ENCODE results near the gene TMED1. TPM values are rescaled to one million over a fixed set of nuclear protein-coding genes. Genes with fewer than 3 reads are reported as not detected.

TMED1 gene
- total RNA-seq, 1 donor from 2014 or later: 30.9 TPM

- H3K36me3 Mint-ChIP-seq: no peaks in the 10 kb centered on the region
- no peaks in the 10 kb centered on the region for H3K9me3 Mint-ChIP-seq
- H3K4me3 Mint-ChIP-seq: no peak overlapping the region
- peak; percentile 72 for TF ChIP-seq CTCF (IDR thresholded peaks at IDR 0.05; ENCODE audit: unreplicated experiment)
- H3K27ac Mint-ChIP-seq: no peak overlapping the region
- H3K4me1 Mint-ChIP-seq: no peaks in the 10 kb centered on the region
- no peak for DNase-seq (ENCODE audit: low spot score in 2 of 2, unreplicated experiment in 2 of 2)
- H3K27me3 Mint-ChIP-seq (ENCODE audit: low read depth): no peaks in the 10 kb centered on the region
Measured at GRCh38 chr19:10855879-10856522, 20.0 kb upstream of the TMED1 start.

GRCh38 chr19:10854350-10855089, 18.5 kb upstream of the TMED1 start:
- no peak overlapping the region for H3K4me3 Mint-ChIP-seq
- TF ChIP-seq CTCF (IDR thresholded peaks at IDR 0.05; ENCODE audit: unreplicated experiment): no peak

GRCh38 chr19:10852941-10853340, 16.9 kb upstream of the TMED1 start:
- Mint-ChIP-seq H3K27me3 (ENCODE audit: low read depth) (peaks cover 1% of the 10 kb centered on the region), H3K27ac (no peak overlapping the region), H3K36me3 (no peaks in the 10 kb centered on the region), H3K9me3 (no peaks in the 10 kb centered on the region), H3K4me3 (no peak overlapping the region), H3K4me1 (peaks cover 3% of the 10 kb centered on the region)
- DNase-seq (ENCODE audit: low spot score in 2 of 2, unreplicated experiment in 2 of 2): no peak
- TF ChIP-seq CTCF (IDR thresholded peaks at IDR 0.05; ENCODE audit: unreplicated experiment): no peak

More at GRCh38 chr19:10854350-10855089, 18.5 kb upstream of the TMED1 start:
- no peak for DNase-seq (ENCODE audit: low spot score in 2 of 2, unreplicated experiment in 2 of 2)
- H3K36me3 Mint-ChIP-seq: no peaks in the 10 kb centered on the region
- H3K27me3 Mint-ChIP-seq (ENCODE audit: low read depth): no peaks in the 10 kb centered on the region
- no peaks in the 10 kb centered on the region for H3K9me3 Mint-ChIP-seq
- H3K4me1 Mint-ChIP-seq: no peaks in the 10 kb centered on the region
- H3K27ac Mint-ChIP-seq: no peak overlapping the region

- Mint-ChIP-seq H3K27ac (no peak overlapping the region), H3K27me3 (ENCODE audit: low read depth) (peaks cover 1% of the 10 kb centered on the region), H3K4me1 (peaks cover 3% of the 10 kb centered on the region), H3K9me3 (no peaks in the 10 kb centered on the region), H3K36me3 (no peaks in the 10 kb centered on the region), H3K4me3 (no peak overlapping the region)
- no peak for DNase-seq (ENCODE audit: low spot score in 2 of 2, unreplicated experiment in 2 of 2)
- no peak for TF ChIP-seq CTCF (IDR thresholded peaks at IDR 0.05; ENCODE audit: unreplicated experiment)
Measured at GRCh38 chr19:10852098-10852800, 16.2 kb upstream of the TMED1 start.

GRCh38 chr19:10850631-10851030, 14.6 kb upstream of the TMED1 start:
- Mint-ChIP-seq H3K4me3 (no peak overlapping the region), H3K27ac (no peak overlapping the region), H3K36me3 (no peaks in the 10 kb centered on the region), H3K9me3 (peaks cover 6% of the 10 kb centered on the region), H3K27me3 (ENCODE audit: low read depth) (peaks cover 4% of the 10 kb centered on the region), H3K4me1 (peaks cover 3% of the 10 kb centered on the region)
- no peak for DNase-seq (ENCODE audit: low spot score in 2 of 2, unreplicated experiment in 2 of 2)
- no peak for TF ChIP-seq CTCF (IDR thresholded peaks at IDR 0.05; ENCODE audit: unreplicated experiment)

Measured in mesothelial cell of epicardium (in vitro differentiated cells).